ENCODE data around the gene CADPS.

Gene CADPS

GRCh38 chr3:62557450-62557849, 317.8 kb downstream of the CADPS start:
- no peak overlapping the region for H2AFZ ChIP-seq (ENCODE audit: low read depth)
- no peak overlapping the region for H3K27ac ChIP-seq
- H3K36me3 ChIP-seq (ENCODE audit: insufficient read depth): no peaks in the 10 kb centered on the region
- no peak overlapping the region for H3K4me2 ChIP-seq
- no peaks in the 10 kb centered on the region for H4K20me1 ChIP-seq (ENCODE audit: insufficient read depth)
- H3K4me3 ChIP-seq (IDR thresholded peaks at IDR 0.05; ENCODE audit: insufficient read depth, low read depth, low read length): no peak overlapping the region
- no peaks in the 10 kb centered on the region for H3K79me2 ChIP-seq (ENCODE audit: insufficient read depth, low read depth)
- no peak for TF ChIP-seq CTCF (conservative IDR thresholded peaks at IDR 0.05; ENCODE audit: low read depth, low read length)
- no peaks in the 10 kb centered on the region for H3K27me3 ChIP-seq (ENCODE audit: insufficient read depth, low read depth)
- H3K4me1 ChIP-seq (ENCODE audit: low read depth, poor library complexity, severe bottlenecking): no peaks in the 10 kb centered on the region
- H3K9ac ChIP-seq: no peak overlapping the region

- no peak for TF ChIP-seq CTCF (conservative IDR thresholded peaks at IDR 0.05; ENCODE audit: low read depth, low read length)
- no peak overlapping the region for H3K4me3 ChIP-seq (IDR thresholded peaks at IDR 0.05; ENCODE audit: insufficient read depth, low read depth, low read length)
- no peaks in the 10 kb centered on the region for H3K4me1 ChIP-seq (ENCODE audit: low read depth, poor library complexity, severe bottlenecking)
Observed at GRCh38 chr3:62556121-62556815, 318.9 kb downstream of the CADPS start.

DNA sequence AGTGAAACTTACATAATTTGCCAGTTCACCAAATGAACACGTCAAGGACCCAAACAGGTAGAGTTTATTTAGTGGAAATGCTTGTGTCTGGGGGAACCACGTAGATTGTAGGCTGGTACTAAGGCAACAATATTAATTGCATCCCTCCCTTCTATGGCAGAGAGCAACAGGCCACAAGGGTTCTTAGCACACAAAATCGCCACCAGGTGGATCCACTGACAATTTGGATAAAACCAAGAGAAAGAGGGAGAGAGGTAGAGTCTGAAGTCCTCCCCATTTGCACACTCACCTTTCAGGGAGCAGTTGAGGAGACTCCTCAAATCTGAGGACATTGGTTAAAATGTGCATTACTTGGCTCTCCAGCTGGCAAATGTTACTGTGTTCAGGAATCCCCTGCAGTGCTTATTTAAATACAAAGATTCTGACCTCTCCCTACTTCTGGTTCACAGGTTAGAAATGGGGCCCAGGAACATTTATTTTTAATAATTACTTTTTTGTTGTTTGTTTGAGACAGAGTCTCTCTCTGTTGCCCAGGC, 320.9 kb downstream of the CADPS start:
- no peak; the same call in 1 of the 2 replicates for TF ChIP-seq CTCF (conservative IDR thresholded peaks at IDR 0.05; ENCODE audit: low read depth, low read length)

More at GRCh38 chr3:62556121-62556815, 318.9 kb downstream of the CADPS start:
- no peaks in the 10 kb centered on the region for H3K79me2 ChIP-seq (ENCODE audit: insufficient read depth, low read depth)
- no peak overlapping the region for H2AFZ ChIP-seq (ENCODE audit: low read depth)
- no peaks in the 10 kb centered on the region for H3K27me3 ChIP-seq (ENCODE audit: insufficient read depth, low read depth)
- no peak overlapping the region for H3K9ac ChIP-seq
- no peaks in the 10 kb centered on the region for H3K36me3 ChIP-seq (ENCODE audit: insufficient read depth)
- H3K27ac ChIP-seq: no peak overlapping the region
- no peak overlapping the region for H3K4me2 ChIP-seq
- no peaks in the 10 kb centered on the region for H4K20me1 ChIP-seq (ENCODE audit: insufficient read depth)

GRCh38 chr3:62553811-62554210, 321.4 kb downstream of the CADPS start:
- no peaks in the 10 kb centered on the region for H3K4me1 ChIP-seq (ENCODE audit: low read depth, poor library complexity, severe bottlenecking)
- no peaks in the 10 kb centered on the region for H3K27me3 ChIP-seq (ENCODE audit: insufficient read depth, low read depth)
- no peak overlapping the region for H3K4me2 ChIP-seq
- H3K4me3 ChIP-seq (IDR thresholded peaks at IDR 0.05; ENCODE audit: insufficient read depth, low read depth, low read length): no peak overlapping the region
- H2AFZ ChIP-seq (ENCODE audit: low read depth): no peak overlapping the region
- H4K20me1 ChIP-seq (ENCODE audit: insufficient read depth): no peaks in the 10 kb centered on the region
- H3K9ac ChIP-seq: no peak overlapping the region
- no peaks in the 10 kb centered on the region for H3K79me2 ChIP-seq (ENCODE audit: insufficient read depth, low read depth)
- H3K27ac ChIP-seq: no peak overlapping the region
- H3K36me3 ChIP-seq (ENCODE audit: insufficient read depth): no peaks in the 10 kb centered on the region
- TF ChIP-seq CTCF (conservative IDR thresholded peaks at IDR 0.05; ENCODE audit: low read depth, low read length): no peak

More for the DNA sequence above, 320.9 kb downstream of the CADPS start:
- Histone ChIP-seq H3K27ac (no peak overlapping the region), H3K4me1 (ENCODE audit: low read depth, poor library complexity, severe bottlenecking) (no peaks in the 10 kb centered on the region), H3K9ac (no peak overlapping the region), H3K36me3 (ENCODE audit: insufficient read depth) (no peaks in the 10 kb centered on the region), H3K4me2 (no peak overlapping the region), H3K27me3 (ENCODE audit: insufficient read depth, low read depth) (no peaks in the 10 kb centered on the region), H3K79me2 (ENCODE audit: insufficient read depth, low read depth) (no peaks in the 10 kb centered on the region), H2AFZ (ENCODE audit: low read depth) (no peak overlapping the region), H3K4me3 (IDR thresholded peaks at IDR 0.05; ENCODE audit: insufficient read depth, low read depth, low read length) (no peak overlapping the region), H4K20me1 (ENCODE audit: insufficient read depth) (no peaks in the 10 kb centered on the region)

Measured in KMS-11 (cell line).